UCSD-AML1 (cell line): ENCODE measurements around the gene CYB5R3.

ENCODE experiments used
- DNase-seq: peaks from one replicate; lab custom pipeline; 2025; ENCODE audit not compliant: unreplicated experiment; lab: John Stamatoyannopoulos, UW

The CYB5R3 gene

DNA sequence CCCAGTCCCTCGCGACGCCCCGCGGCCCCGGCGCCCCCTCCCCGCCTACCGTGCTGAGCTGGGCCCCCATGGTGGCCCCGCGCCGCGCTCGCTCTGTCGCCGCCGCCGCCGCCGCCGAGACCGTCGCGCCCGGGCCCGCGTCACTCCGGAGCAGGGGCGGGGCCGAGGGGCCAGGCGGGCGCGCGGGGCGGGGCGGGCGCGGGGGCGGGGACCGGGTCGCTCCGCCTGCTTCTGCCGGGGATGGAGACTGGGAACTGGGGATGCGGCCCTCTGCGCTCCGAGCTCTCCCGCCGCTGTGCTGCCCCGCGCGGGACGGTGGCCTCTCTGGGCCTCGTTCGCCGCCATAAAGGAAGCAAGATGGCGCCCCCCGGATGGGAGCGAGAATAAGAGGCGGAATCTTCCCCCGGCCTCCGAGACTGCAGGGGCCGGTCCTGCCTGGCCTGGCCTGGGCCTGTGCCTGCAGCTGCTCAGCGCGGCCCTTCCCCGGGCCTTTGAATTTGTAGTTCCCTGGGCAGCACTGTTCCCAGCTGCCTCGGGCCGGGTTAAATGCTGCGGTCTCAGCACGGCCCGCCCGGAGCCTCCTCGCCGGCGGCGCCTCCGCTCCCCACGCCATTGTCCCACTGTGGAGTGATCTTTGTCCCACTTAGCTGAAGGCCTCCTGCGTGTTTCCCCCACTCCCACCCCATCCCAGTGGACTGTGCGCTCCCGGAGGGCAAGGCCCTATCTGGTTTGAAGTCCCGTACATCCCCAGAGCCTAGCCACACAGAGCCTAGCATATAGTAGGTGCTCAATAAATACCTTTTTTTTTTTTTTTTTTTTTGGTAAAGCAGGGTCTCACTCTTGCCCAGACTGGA, at the start of gene CYB5R3:
Gene CYB5R3, minus strand, starts transcription at position 147 of the 854 bp plus-strand sequence. Its CDS starts 77 bp downstream, at position 70.
- DNase-seq: peak; percentile 81

DNA sequence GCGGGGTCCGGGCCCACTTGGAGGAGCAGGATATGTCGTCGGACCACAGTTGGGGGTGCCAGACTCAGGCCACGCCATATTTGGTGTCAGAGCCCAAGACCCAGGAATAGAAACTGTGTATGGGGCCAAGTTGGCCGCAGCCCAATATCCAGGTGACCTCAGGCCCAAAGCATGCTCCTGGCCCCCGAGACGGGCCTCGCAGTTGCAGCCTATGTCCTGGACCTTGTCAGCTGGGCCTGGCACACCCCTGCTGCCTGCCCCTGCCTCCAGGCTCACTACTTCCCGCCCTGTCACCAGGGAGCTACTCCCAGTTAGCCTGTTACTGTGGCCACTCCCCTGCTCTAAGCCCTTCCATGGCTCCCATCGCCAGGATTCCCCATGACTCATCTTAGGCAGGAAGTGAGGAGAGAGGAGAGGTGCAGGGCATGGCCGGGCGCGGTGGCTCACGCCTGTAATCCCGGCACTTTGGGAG, 48.4 kb upstream of the CYB5R3 start:
- DNase-seq: no peak

GRCh38 chr22:42696331-42696967, 47.3 kb upstream of the CYB5R3 start:
- DNase-seq: no peak

DNA sequence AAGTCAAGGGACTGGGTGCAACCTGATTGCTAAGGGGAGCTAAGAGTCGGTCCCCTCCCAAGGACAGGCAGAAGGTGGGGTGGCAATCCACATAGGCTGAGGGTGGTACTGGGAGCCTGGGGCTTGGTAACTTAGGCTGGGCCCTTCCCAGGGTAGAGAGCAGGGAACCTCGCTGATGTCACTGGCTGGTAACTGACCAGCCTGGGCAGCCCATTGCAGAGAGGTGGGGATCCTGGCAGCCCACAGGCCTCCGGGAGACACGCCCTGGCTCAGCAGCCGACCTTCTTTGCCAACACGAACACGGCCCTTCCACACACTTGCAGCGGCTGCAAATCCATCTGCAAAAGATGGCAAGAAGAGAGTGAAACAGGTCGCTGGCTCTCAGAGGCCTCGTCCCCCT, 46.1 kb upstream of the CYB5R3 start:
- DNase-seq: no peak

- DNase-seq: no peak
Observed at GRCh38 chr22:42693763-42694683, 44.8 kb upstream of the CYB5R3 start.

DNA sequence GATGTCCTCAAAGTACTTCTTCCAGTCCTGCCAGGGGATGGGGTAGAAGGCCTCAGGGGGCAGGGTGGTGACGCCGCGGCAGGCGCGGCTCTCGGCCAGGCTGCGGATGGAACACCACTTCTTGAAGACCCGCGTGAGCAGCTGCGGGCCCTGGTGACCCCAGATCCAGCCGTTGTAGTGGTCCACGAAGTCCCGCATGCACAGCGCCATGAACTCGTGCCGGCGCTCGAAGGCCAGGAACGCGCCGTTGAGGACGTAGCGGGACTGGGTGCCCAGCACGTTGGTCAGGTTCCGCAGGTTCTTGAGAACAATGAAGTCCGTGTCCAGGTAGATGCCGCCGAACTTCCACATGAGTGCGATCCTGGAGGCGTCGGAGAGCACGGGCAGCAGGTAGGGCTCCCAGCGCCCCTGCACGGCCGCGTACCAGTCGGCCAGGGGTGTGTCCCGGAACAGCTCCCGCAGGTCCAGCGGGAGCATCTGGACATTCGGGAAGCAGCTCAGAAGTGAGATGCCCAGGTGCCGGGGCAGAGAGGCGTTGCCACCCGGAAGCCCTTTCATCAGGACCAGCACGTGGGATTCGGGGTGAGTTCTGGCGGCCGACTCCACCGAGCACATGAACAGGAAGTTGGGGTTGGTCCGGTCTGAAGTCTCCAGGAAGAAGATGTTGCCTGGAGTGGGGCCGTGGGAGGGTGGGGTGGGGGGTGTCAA, 44.0 kb upstream of the CYB5R3 start:
- no peak for DNase-seq

DNA sequence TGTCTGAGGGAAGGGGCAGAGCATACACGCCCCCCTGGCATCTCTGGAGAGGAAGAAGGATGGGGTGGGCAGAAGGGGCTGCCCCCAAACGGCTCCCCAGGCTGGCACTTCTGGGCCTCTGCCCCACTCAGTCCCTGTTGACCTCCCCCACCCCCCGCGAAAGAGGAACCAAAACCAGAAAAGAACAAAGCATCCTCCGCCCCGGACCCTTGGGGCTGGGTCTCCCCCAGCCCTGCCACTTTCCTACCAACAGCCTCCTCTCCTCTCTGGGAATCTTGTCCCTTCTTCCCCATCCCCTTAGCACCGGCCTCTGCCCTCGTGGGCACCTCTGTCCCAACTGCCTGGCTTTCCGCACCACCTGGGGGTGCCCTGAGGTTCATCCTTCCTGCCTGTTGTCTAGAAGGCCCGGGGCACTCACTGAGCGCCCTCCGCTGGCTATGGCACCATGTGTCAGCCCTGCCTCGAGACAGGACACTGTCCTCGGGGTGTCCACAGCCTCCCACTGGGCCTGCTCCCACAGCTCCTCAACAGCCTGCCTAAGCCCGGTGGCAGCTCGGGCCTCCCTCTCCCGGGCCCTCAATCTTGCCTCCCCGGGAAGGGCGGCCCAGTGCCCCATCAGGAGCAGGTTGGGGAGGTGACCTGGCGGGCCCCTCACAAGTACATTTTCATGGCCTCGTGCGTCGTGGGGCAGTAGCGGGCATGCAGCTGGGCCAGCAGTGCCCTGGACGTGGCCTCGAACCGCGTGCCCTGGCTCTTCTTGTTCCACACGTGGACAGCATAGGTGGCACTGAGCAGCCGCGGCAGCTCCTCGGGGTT, 43.3 kb upstream of the CYB5R3 start:
- DNase-seq: no peak

- no peak for DNase-seq
Observed at GRCh38 chr22:42691440-42691839, 42.2 kb upstream of the CYB5R3 start.

DNA sequence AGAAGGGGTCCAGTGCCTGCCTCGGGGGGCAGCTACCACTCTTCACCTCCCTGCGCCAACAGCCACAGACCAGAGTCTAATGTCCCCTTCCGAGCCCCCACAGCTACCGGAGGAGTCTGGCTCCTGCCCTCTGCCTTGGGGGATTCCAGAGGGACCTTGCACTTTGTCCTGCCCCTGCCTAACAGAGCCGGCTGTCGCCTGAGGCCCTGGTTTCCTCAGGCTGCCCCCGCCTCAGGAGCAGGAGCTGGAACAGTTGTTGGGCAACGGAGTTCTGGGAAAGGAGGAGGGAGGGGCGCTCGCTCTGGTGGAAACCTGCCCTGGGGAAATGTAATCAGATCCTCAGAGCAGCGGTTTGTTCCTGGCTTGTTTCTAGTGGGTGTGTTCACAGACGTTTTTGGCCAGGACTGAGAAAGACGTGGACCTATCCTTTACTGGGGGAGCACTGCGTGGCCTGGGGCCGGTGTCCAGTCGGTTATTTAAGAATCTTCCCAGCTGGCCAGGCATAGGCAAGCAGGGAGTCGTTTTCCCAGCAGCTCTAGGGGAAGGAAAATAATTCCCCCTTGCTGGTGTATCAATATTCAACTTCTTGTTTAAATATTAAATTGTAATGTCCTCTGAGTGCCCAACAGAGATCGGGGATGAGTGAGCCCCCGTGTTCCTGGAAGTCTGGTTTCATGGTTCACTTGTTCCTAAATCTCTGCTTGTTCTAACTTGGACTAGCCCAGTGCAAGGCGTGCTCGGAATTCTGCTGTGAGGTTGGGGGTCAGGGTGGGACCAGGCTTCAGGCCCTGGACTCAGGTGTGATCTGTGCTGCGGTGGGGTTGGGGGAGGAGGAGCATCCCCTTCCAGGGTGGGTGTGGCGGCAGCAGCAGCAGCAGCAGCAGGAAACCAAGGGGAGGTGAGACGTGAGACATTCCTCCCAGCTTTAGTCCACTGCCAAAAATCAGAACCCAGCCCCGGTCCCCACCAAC, 39.3 kb upstream of the CYB5R3 start:
- no peak for DNase-seq

GRCh38 chr22:42686756-42687491, 37.7 kb upstream of the CYB5R3 start:
- no peak for DNase-seq

- DNase-seq: no peak
Observed at GRCh38 chr22:42685941-42686653, 36.9 kb upstream of the CYB5R3 start.

DNA sequence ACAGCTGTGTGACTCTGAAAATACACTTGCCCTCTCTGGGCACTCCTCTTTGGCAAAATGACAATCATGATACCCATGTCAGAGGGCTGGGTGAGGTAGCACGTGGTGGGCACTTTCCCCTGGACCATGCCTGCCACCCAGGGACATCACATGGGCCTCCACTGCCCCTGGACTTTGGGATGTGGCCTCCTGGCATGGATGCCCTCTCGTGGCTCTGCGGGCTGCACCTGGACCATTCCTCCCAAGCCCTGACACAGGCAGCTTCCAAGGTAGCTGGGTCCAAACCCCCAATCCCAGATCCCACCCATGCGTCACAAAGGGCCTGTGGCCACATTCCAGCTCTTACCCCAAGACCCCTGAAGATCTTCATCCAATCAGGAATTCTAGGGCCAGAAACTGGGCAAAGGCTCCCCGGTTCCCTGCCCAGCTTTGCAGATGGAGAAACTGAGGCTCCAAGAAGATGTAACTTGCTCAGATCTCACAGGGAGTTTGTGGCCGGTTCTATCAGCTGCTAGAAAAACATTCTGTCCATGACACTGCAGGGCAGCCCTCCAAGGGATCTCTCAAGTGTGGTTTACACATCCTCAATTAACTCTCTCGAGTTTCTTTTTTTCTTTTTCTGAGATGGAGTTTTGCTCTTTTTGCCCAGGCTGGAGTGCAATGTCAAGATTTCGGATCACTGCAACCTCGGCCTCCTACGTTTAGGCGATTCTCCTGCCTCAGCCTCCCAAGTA, 35.4 kb upstream of the CYB5R3 start:
- DNase-seq: no peak

GRCh38 chr22:42683578-42684283, 34.5 kb upstream of the CYB5R3 start:
- no peak for DNase-seq

GRCh38 chr22:42682113-42682851, 33.1 kb upstream of the CYB5R3 start:
- no peak for DNase-seq

DNA sequence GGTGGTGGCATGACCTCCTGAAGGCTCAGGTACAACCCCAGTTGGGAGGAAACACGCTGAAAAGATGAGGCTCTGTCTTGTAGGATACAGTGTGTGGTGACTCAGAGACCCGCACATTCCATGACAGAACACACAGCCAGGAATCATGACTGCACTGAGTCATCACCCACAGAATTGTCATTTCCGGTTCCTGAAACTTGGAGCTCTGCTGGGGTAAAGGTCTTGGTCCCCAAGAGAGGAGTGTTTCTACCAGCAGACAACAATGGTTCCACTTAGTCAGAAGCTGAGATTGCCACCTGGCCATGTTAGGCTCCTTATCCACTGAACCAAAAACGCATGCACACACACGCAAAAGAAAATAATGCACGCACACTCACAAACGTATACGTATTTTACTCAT, 31.5 kb upstream of the CYB5R3 start:
- DNase-seq: no peak
